Naive thymus-derived CD8-positive, alpha-beta T cell (primary cell): ENCODE data around the gene PTTG2. TPM values are rescaled to one million over a fixed set of nuclear protein-coding genes. Genes with fewer than 3 reads are reported as not detected.

Source experiments
- ATAC-seq, 2 donors: fragments of 150-1000 bp; cut with Tn5 transposase in 1 of 2; sonication (Bioruptor Pico), chemical (Tn5 transposase) in 1 of 2; 1 replicate in 1 of 2; 2 replicates in 1 of 2; pipeline ENCODE4 v1.10.0; 2021; ENCODE audit warnings: mild to moderate bottlenecking in 2 of 2, moderate library complexity in 2 of 2
- POLR2A ChIA-PET: fragments of 350-600 bp; sonication (Branson Sonifier 250); formaldehyde crosslinking; loops from one replicate; lab custom pipeline; 2021; ENCODE audit warnings: antibody characterized with exemption; lab: Charles Lee
- DNase-seq, 10 donors: peaks; one replicate each; pipeline versions ENCODE4 v3.0.0 to v3.0.0-alpha.2; 2020 to 2022
- H3K27ac Mint-ChIP-seq, 10 donors: one replicate each; pipeline ENCODE4 v1.8.0; 2020 to 2022; ENCODE audit warnings: mild to moderate bottlenecking in 10 of 10, mixed read lengths in 10 of 10, moderate library complexity in 4 of 10, inconsistent platforms in 1 of 10
- H3K27me3 Mint-ChIP-seq, 5 donors: one replicate each; pipeline ENCODE4 v1.8.0; 2021 to 2022; ENCODE audit warnings: mixed read lengths in 5 of 5
- H3K36me3 Mint-ChIP-seq, 3 donors: one replicate each; pipeline ENCODE4 v1.8.0; 2020 to 2022; ENCODE audit warnings: mixed read lengths in 3 of 3, mild to moderate bottlenecking in 2 of 3, inconsistent platforms in 1 of 3
- H3K4me1 Mint-ChIP-seq, 4 donors: one replicate each; pipeline ENCODE4 v1.8.0; 2021 to 2022; ENCODE audit warnings: mixed read lengths in 4 of 4
- H3K4me3 Mint-ChIP-seq, 10 donors: one replicate each; pipeline ENCODE4 v1.8.0; 2020 to 2022; ENCODE audit warnings: mild to moderate bottlenecking in 10 of 10, mixed read lengths in 10 of 10, moderate library complexity in 6 of 10, inconsistent platforms in 1 of 10
- H3K9me3 Mint-ChIP-seq, 9 donors: one replicate each; pipeline ENCODE4 v1.8.0; 2020 to 2022; ENCODE audit warnings: mixed read lengths in 9 of 9, mild to moderate bottlenecking in 3 of 9, inconsistent platforms in 1 of 9, moderate library complexity in 1 of 9
- polyA plus RNA-seq, 3 donors: library from polyadenylated mRNA; unstranded; fragments of 300-500 nt; fragmentation: Illumina TruSeq; gene quantifications; one replicate each; pipeline ENCODE4 v1.2.3, GENCODE V29; 2021
- total RNA-seq, 8 experiments: library from RNA in 2 of 8; stranded (reverse) in 2 of 8; gene quantifications; one replicate each; pipeline ENCODE4 v1.2.3 and lab custom pipeline; 2021 to 2026

PTTG2 gene
- total and polyA plus RNA-seq, 5 experiments from 2014 or later: 1.6 to 1.7 TPM; not detected in 3

DNA sequence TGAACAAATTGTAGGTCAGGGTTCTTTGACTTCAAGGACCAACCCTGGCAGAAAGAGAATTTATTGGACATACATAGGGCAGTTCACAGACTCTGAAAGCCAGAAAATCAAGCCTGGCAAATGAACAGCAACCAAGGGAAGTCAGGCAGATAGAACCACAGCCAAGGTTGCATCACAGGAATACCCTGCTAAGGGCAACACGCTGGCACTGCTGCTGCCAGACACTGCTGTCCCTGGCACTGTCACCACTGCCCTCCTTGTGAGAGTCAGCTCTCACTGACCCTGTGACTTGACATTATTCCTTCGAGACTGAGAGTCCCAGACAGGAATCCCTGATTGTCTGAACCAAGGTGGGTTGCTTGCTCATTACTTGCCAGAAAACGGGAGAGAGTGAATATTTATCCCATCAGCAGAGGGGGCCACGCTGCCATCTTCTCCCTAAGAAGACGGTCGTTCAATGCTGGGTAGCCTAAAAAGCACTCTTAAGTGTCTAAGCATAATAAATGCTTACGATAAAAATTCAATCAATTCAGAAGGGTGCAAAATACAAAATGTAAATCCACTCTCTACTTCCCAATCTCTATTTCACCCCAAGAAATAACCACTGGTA is 23.2 kb upstream of the PTTG2 start:
- peaks cover 0 to 24% (median 2%) of the 10 kb centered on the region in 9 donors for H3K9me3 Mint-ChIP-seq
- POLR2A ChIA-PET: no interaction called here
- H3K27ac Mint-ChIP-seq: no peak overlapping the region
- no peaks in the 10 kb centered on the region for H3K27me3 Mint-ChIP-seq
- no peak overlapping the region for H3K4me3 Mint-ChIP-seq
- DNase-seq (no peak), ATAC-seq (no peak)
- H3K36me3 Mint-ChIP-seq: peaks cover 13 to 25% (median 22%) of the 10 kb centered on the region in 3 donors
- peaks cover 11 to 28% (median 24%) of the 10 kb centered on the region in 4 donors for H3K4me1 Mint-ChIP-seq

DNA sequence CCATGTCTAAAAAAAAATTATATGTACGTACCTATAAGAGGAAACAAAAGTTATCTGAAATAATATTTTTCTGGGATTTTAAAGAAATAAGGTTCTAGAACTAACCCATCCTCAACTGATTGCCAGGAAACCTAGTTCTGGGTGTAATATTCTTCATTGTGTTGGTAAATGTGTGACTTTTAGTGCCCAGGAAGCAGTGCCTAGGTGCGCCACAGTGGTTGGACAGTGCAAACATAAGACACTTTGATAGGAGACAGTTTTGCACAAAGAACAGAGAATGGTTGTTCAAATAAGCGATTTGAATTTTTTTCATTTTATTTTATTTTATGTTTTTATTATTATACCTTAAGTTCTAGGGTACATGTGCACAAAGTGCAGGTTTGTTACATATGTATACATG is 22.0 kb upstream of the PTTG2 start:
- Mint-ChIP-seq H3K4me1 (peaks cover 13 to 35% (median 29%) of the 10 kb centered on the region in 4 donors), H3K4me3 (no peak overlapping the region), H3K36me3 (peaks cover 13 to 29% (median 20%) of the 10 kb centered on the region in 3 donors), H3K27ac (no peak overlapping the region), H3K27me3 (no peaks in the 10 kb centered on the region), H3K9me3 (peaks cover 0 to 27% (median 2%) of the 10 kb centered on the region in 9 donors)
- no peak for DNase-seq
- POLR2A ChIA-PET: no interaction called here
- no peak for ATAC-seq

DNA sequence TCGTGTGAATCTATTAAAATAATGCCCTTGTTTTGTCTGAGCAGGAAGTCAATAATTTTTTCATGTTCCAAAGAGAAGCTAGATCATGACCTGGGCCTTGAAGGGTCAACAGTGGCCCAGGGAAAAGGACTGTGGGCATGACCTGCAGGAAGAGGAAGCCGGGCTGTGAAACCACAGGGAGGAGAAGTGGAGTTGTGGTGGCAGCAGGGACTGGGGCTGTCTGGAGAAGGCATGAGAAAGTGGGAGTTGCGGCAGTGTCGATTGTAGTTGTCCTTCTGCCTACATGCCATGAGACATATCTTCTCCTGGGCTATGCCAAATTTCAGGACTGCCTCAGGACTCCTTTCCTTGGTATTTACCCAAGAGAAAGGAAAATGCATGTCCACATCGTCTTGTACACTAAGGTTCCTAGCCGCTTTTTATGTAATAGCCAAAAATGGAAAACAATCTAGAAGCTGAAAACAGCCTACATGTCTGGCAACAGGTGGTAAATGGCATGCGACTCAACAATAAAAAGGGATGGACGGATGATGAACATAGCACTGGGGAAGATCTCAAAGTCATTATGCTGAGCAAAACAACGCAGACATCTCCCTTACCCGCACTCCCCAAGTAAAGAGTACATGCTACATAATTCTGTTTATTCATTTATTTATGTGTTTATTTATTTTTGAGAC is 13.6 kb upstream of the PTTG2 start:
- Mint-ChIP-seq H3K4me1 (peaks cover 27 to 63% (median 54%) of the 10 kb centered on the region in 4 donors), H3K36me3 (peaks cover 2 to 15% (median 11%) of the 10 kb centered on the region in 3 donors), H3K27me3 (no peaks in the 10 kb centered on the region), H3K9me3 (peaks cover 0 to 8% (median 0%) of the 10 kb centered on the region in 9 donors), H3K27ac (peak overlapping the region in 7 of 10 donors; percentile 0 to 77 (median 44)), H3K4me3 (no peak overlapping the region)
- DNase-seq: no peak
- no peak for ATAC-seq
- POLR2A ChIA-PET: no interaction called here

- POLR2A ChIA-PET: interaction anchor here (0.7 kb wide), 1 partner anchor 60 kb away, joined by 3 read pairs; no protein-coding TSS in a partner anchor
- ATAC-seq (peak; percentile 75 to 77), DNase-seq (peak in 4 of 10 donors; percentile 31 to 56 (median 42))
- H3K27me3 Mint-ChIP-seq: no peaks in the 10 kb centered on the region
- H3K4me3 Mint-ChIP-seq: peak overlapping the region in 4 of 10 donors; percentile 0 to 23 (median 6)
- peaks cover 0 to under 1% (median 0%) of the 10 kb centered on the region in 9 donors for H3K9me3 Mint-ChIP-seq
- H3K36me3 Mint-ChIP-seq: peaks cover 10 to 26% (median 25%) of the 10 kb centered on the region in 3 donors
- H3K27ac Mint-ChIP-seq: peak overlapping the region in 8 of 10 donors; percentile 2 to 81 (median 24)
- peaks cover 23 to 56% (median 43%) of the 10 kb centered on the region in 4 donors for H3K4me1 Mint-ChIP-seq
These were observed 11.7 kb upstream of the PTTG2 start for GRCh38 chr4:37948542-37948941.

GRCh38 chr4:37949636-37950426 is 10.4 kb upstream of the PTTG2 start:
- POLR2A ChIA-PET: no interaction called here
- Mint-ChIP-seq H3K36me3 (peaks cover 15 to 29% (median 25%) of the 10 kb centered on the region in 3 donors), H3K27ac (peak overlapping the region in 3 of 10 donors; percentile 1 to 33 (median 27)), H3K27me3 (no peaks in the 10 kb centered on the region), H3K4me3 (no peak overlapping the region), H3K4me1 (peaks cover 22 to 50% (median 40%) of the 10 kb centered on the region in 4 donors), H3K9me3 (no peaks in the 10 kb centered on the region)
- ATAC-seq: no peak
- DNase-seq: no peak

GRCh38 chr4:37951461-37952352 is 8.5 kb upstream of the PTTG2 start:
- H3K9me3 Mint-ChIP-seq: no peaks in the 10 kb centered on the region
- peak overlapping the region in 1 of 10 donors; percentile 36 for H3K27ac Mint-ChIP-seq
- H3K4me1 Mint-ChIP-seq: peaks cover 16 to 36% (median 28%) of the 10 kb centered on the region in 4 donors
- H3K27me3 Mint-ChIP-seq: no peaks in the 10 kb centered on the region
- peaks cover 15 to 30% (median 29%) of the 10 kb centered on the region in 3 donors for H3K36me3 Mint-ChIP-seq
- H3K4me3 Mint-ChIP-seq: no peak overlapping the region
- ATAC-seq (no peak), DNase-seq (no peak)
- POLR2A ChIA-PET: no interaction called here

- Mint-ChIP-seq H3K27me3 (no peaks in the 10 kb centered on the region), H3K4me3 (no peak overlapping the region), H3K27ac (no peak overlapping the region), H3K9me3 (no peaks in the 10 kb centered on the region), H3K4me1 (peaks cover 11 to 26% (median 20%) of the 10 kb centered on the region in 4 donors), H3K36me3 (peaks cover 15 to 35% (median 29%) of the 10 kb centered on the region in 3 donors)
- ATAC-seq (no peak), DNase-seq (no peak)
- POLR2A ChIA-PET: no interaction called here
These were observed 7.0 kb upstream of the PTTG2 start for GRCh38 chr4:37953156-37953555.

DNA sequence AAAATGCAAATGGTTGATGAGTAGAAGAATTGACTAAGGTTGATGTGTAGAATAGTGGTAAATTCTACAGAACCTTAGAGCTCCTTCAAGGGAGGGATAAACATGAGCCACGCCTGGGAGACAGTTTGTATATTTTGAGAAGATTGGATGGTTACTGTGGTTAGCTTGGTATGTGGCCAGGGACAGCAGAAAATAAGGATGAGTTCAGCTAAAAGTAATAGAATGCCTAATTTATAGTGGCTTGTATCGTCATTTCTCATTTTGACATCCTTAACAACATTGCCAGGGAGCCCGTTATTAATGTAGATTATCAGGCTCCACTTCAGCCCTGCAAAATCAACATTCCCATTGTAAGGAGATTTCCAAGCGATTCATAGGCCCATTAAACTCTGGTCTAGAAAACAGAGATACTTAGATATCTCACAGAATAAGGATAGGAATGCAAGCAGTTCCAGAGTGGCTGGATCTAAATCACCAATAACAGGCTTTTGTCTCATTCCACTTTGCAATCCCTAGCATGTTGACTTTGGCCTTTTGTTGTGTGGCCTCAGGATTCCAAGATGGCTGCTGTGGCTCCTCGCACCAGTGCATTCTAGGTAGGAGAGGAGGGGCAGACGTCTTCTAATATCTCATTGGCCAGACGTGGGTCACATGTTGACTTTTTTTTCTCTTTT is 6.4 kb upstream of the PTTG2 start:
- H3K27me3 Mint-ChIP-seq: no peaks in the 10 kb centered on the region
- POLR2A ChIA-PET: interaction anchor here (1.0 kb wide), 1 partner anchor 23 kb away, joined by 4 read pairs; no protein-coding TSS in a partner anchor
- peak overlapping the region in 2 of 10 donors; percentile 2 to 66 for H3K27ac Mint-ChIP-seq
- peaks cover 9 to 20% (median 15%) of the 10 kb centered on the region in 4 donors for H3K4me1 Mint-ChIP-seq
- H3K9me3 Mint-ChIP-seq: no peaks in the 10 kb centered on the region
- no peak overlapping the region for H3K4me3 Mint-ChIP-seq
- H3K36me3 Mint-ChIP-seq: peaks cover 15 to 35% (median 29%) of the 10 kb centered on the region in 3 donors
- ATAC-seq (no peak), DNase-seq (no peak)

- POLR2A ChIA-PET: no interaction called here
- ATAC-seq: no peak
These were observed 3.3 kb upstream of the PTTG2 start for GRCh38 chr4:37956941-37957340.

GRCh38 chr4:37958932-37959331 is 1.3 kb upstream of the PTTG2 start:
- no peak overlapping the region for H3K4me3 Mint-ChIP-seq
- H3K27me3 Mint-ChIP-seq: no peaks in the 10 kb centered on the region
- POLR2A ChIA-PET: no interaction called here
- no peak for ATAC-seq
- no peak overlapping the region for H3K27ac Mint-ChIP-seq
- H3K9me3 Mint-ChIP-seq: no peaks in the 10 kb centered on the region
- DNase-seq: no peak
- H3K4me1 Mint-ChIP-seq: peaks cover 4 to 10% (median 8%) of the 10 kb centered on the region in 4 donors
- peaks cover 0 to 10% (median 5%) of the 10 kb centered on the region in 3 donors for H3K36me3 Mint-ChIP-seq

More at GRCh38 chr4:37956941-37957340, 3.3 kb upstream of the PTTG2 start:
- Mint-ChIP-seq H3K4me3 (no peak overlapping the region), H3K27me3 (no peaks in the 10 kb centered on the region), H3K4me1 (peaks cover 2 to 10% (median 5%) of the 10 kb centered on the region in 4 donors), H3K9me3 (no peaks in the 10 kb centered on the region), H3K27ac (no peak overlapping the region), H3K36me3 (peaks cover 10 to 23% (median 19%) of the 10 kb centered on the region in 3 donors)
- no peak for DNase-seq

DNA sequence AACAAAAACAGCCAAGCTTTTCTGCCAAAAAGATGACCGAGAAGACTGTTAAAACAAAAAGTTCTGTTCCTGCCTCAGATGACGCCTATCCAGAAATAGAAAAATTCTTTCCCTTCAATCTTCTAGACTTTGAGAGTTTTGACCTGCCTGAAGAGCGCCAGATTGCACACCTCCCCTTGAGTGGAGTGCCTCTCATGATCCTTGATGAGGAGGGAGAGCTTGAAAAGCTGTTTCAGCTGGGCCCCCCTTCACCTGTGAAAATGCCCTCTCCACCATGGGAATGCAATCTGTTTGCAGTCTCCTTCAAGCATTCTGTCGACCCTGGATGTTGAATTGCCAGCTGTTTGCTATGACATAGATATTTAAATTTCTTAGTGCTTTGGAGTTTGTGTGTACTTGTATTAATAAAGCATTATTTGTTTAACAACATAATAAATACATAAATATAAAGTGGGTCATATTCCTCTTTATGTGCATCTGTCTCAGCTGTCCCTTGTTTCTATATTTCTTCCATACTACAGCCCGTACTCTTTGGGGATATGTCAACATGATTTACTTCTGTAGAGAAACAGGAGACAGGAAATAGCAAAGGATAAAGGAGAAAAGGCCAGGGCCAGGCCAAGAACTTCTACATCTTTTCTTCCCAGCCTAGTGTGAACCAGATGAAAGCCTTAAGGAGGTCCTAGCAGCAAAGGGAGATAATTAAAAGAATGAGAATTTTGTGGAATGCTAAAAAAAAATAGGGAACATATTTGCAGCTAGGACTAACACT is 667 bp downstream of the PTTG2 start:
- Mint-ChIP-seq H3K27ac (peak overlapping the region in 2 of 10 donors; percentile 4 to 44), H3K27me3 (no peaks in the 10 kb centered on the region), H3K36me3 (peaks cover 0 to 10% (median 0%) of the 10 kb centered on the region in 3 donors), H3K9me3 (no peaks in the 10 kb centered on the region), H3K4me1 (peaks cover 11 to 24% (median 19%) of the 10 kb centered on the region in 4 donors), H3K4me3 (no peak overlapping the region)
- POLR2A ChIA-PET: no interaction called here
- no peak for DNase-seq
- no peak for ATAC-seq
